ENCODE data around the gene SCAPER. TPM values are rescaled to one million over a fixed set of nuclear protein-coding genes. Genes with fewer than 3 reads are reported as not detected.

The SCAPER gene
- total RNA-seq, 1 experiment from 2014 or later, result 7.4 TPM

DNA sequence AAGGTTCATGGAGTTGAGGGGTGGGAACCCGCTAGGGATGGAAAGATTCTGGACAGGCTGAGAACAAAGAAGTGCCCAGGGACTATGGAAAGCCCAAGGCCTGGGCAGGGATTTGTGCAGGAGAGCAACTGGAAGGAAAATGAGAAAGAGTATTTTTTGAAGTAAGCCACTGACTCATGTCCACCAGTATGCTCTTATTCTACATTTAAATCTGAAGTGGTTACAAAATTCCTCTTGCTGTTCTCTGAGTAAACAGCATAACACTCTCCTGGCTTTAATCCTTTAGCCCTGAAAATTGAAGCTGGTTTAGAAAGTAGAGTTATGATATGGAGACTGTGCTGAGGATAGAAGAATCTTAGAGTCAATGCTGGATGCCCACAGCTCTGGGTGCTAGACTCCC is 403.4 kb downstream of the SCAPER start:
- no CpG with 5 or more reads among the region's 1 CpG for WGBS (ENCODE audit: extremely low coverage, insufficient read length, low lambda C conversion rate)
- no peak overlapping the region for H3K27ac Mint-ChIP-seq
- no peak overlapping the region for H3K23ac ChIP-seq (ENCODE audit: insufficient read length, low read depth, low read length)

More for the DNA sequence above, 403.4 kb downstream of the SCAPER start:
- Histone ChIP-seq H2AFZ (ENCODE audit: low read length) (no peak overlapping the region), H4K8ac (replicated peaks; ENCODE audit: insufficient read length, low read depth, low read length) (no peak overlapping the region), H3K56ac (ENCODE audit: insufficient read length, low read depth, low read length) (no peak overlapping the region), H2BK120ac (ENCODE audit: low read depth, low read length, poor library complexity, severe bottlenecking) (no peak overlapping the region), H3K9me3 (ENCODE audit: control insufficient read depth, low read depth, low read length) (no peaks in the 10 kb centered on the region), H3K79me2 (ENCODE audit: insufficient read depth, low read length) (no peaks in the 10 kb centered on the region), H3K18ac (ENCODE audit: insufficient read length, low read depth, low read length) (no peak overlapping the region), H3K9ac (ENCODE audit: extremely low read depth, insufficient read length, low read length) (no peak overlapping the region), H2BK12ac (ENCODE audit: insufficient read length, low read depth, low read length) (no peak overlapping the region), H2BK15ac (ENCODE audit: low read depth, low read length) (no peak overlapping the region), H3T11ph (ENCODE audit: low read length) (no peak overlapping the region), H2BK5ac (ENCODE audit: insufficient read length, low read length) (no peak overlapping the region), H3K79me1 (ENCODE audit: insufficient read depth, low read depth, low read length, poor library complexity, severe bottlenecking) (no peaks in the 10 kb centered on the region), H3K4me1 (ENCODE audit: insufficient read depth, low read length) (peaks cover 2% of the 10 kb centered on the region), H4K91ac (ENCODE audit: insufficient read length, low read depth, low read length) (no peak overlapping the region), H3K27ac (ENCODE audit: insufficient read length, low read depth, low read length) (no peak overlapping the region), H2AK5ac (ENCODE audit: insufficient read length, low read length) (no peak overlapping the region), H3K14ac (ENCODE audit: insufficient read depth, low read length) (no peak overlapping the region), H3K23me2 (ENCODE audit: insufficient read length, low read depth, low read length, poor library complexity, severe bottlenecking) (no peaks in the 10 kb centered on the region), H4K20me1 (ENCODE audit: control insufficient read depth, insufficient read depth, insufficient read length) (no peaks in the 10 kb centered on the region), H3K4ac (ENCODE audit: low read depth, low read length) (no peak overlapping the region), H4K5ac (ENCODE audit: insufficient read length, low read depth, low read length) (no peak overlapping the region), H3K27me3 (ENCODE audit: insufficient read depth, low read length) (no peaks in the 10 kb centered on the region; the same call in 1 of the 2 replicates), H2BK20ac (ENCODE audit: low read depth, low read length, poor library complexity, severe bottlenecking) (no peak overlapping the region), H3K4me2 (ENCODE audit: insufficient read depth, insufficient read length, low read length) (no peak overlapping the region)
- TF ChIP-seq, protein P1, sequence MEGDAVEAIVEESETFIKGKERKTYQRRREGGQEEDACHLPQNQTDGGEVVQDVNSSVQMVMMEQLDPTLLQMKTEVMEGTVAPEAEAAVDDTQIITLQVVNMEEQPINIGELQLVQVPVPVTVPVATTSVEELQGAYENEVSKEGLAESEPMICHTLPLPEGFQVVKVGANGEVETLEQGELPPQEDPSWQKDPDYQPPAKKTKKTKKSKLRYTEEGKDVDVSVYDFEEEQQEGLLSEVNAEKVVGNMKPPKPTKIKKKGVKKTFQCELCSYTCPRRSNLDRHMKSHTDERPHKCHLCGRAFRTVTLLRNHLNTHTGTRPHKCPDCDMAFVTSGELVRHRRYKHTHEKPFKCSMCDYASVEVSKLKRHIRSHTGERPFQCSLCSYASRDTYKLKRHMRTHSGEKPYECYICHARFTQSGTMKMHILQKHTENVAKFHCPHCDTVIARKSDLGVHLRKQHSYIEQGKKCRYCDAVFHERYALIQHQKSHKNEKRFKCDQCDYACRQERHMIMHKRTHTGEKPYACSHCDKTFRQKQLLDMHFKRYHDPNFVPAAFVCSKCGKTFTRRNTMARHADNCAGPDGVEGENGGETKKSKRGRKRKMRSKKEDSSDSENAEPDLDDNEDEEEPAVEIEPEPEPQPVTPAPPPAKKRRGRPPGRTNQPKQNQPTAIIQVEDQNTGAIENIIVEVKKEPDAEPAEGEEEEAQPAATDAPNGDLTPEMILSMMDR (conservative IDR thresholded peaks at IDR 0.05), result no peak
- DNase-seq, result no peak
- Mint-ChIP-seq H3K4me1 (peaks cover 0 to 7% of the 10 kb centered on the region in 2 experiments; a peak in 2 of 4 replicates), H3K36me3 (ENCODE audit: insufficient read depth in 1 of 3, low read depth in 3 of 3) (peaks cover 0 to 4% (median 2%) of the 10 kb centered on the region in 3 experiments; a peak in 2 of 7 replicates), H3K4me3 (no peak overlapping the region), H3K27me3 (ENCODE audit: low read depth) (no peaks in the 10 kb centered on the region), H3K9me3 (no peaks in the 10 kb centered on the region)

Data from H9 (cell line).